HFF-Myc (cell line): ENCODE measurements around the gene CFAP100.

Experiments used
- DNase-seq: peaks from one replicate; pipeline ENCODE4 v3.0.0-alpha.2; 2011; ENCODE audit warnings: low read depth; ENCODE audit errors: extremely low read depth
- H3K4me3 ChIP-seq: replicated peaks from 2 replicates; pipeline ENCODE4 v1.5.1; 2011; ENCODE audit warnings: low read depth, mild to moderate bottlenecking, control low read depth, low read length
- CTCF ChIP-seq: IDR thresholded peaks from 2 replicates; pipeline ENCODE4 v1.5.1; 2012; ENCODE audit warnings: mild to moderate bottlenecking, low read depth, low read length, control low read depth; ENCODE audit errors: missing control alignments

Gene CFAP100

GRCh38 chr3:126459111-126459762 is 64.5 kb downstream of the CFAP100 start:
- no peak for TF ChIP-seq CTCF
- H3K4me3 ChIP-seq: no peak overlapping the region
- DNase-seq: no peak

GRCh38 chr3:126459763-126460127 is 65.0 kb downstream of the CFAP100 start:
- no peak for TF ChIP-seq CTCF
- H3K4me3 ChIP-seq: no peak overlapping the region
- DNase-seq: no peak

- DNase-seq: no peak
- no peak for TF ChIP-seq CTCF
- H3K4me3 ChIP-seq: no peak overlapping the region
Observed at GRCh38 chr3:126460381-126460780, 65.7 kb downstream of the CFAP100 start.

- H3K4me3 ChIP-seq: no peak overlapping the region
- DNase-seq: no peak
- TF ChIP-seq CTCF: no peak
Observed at GRCh38 chr3:126461450-126462070, 66.9 kb downstream of the CFAP100 start.

- no peak for DNase-seq
Observed at GRCh38 chr3:126463521-126463920, 68.8 kb downstream of the CFAP100 start.

GRCh38 chr3:126464093-126464492 is 69.4 kb downstream of the CFAP100 start:
- DNase-seq: no peak
- no peak overlapping the region for H3K4me3 ChIP-seq
- TF ChIP-seq CTCF: no peak

More at GRCh38 chr3:126463521-126463920, 68.8 kb downstream of the CFAP100 start:
- no peak for TF ChIP-seq CTCF
- H3K4me3 ChIP-seq: no peak overlapping the region

GRCh38 chr3:126464494-126464893 is 69.8 kb downstream of the CFAP100 start:
- no peak for TF ChIP-seq CTCF
- DNase-seq: no peak
- H3K4me3 ChIP-seq: no peak overlapping the region
